AG09309 (cell line): ENCODE measurements around the gene SFSWAP.

ENCODE experiments used
- DNase-seq: peaks from one replicate; pipeline ENCODE4 v3.0.0-alpha.2; 2010; ENCODE audit warnings: low read depth
- H3K4me3 ChIP-seq: 2 replicates; pipeline ENCODE4 v1.5.1; 2011; ENCODE audit warnings: mild to moderate bottlenecking, low read depth, low read length, moderate library complexity; ENCODE audit not compliant: control insufficient read depth
- TF ChIP-seq, protein P1 (sequence below): IDR thresholded peaks from 2 replicates; pipeline ENCODE4 v1.5.1; 2011; ENCODE audit warnings: mild to moderate bottlenecking, low read depth, low read length, inconsistent platforms; ENCODE audit not compliant: insufficient read depth, control insufficient read depth; ENCODE audit errors: missing control alignments

The SFSWAP gene

GRCh38 chr12:131724534-131724933 lies 13.6 kb downstream of the SFSWAP start:
- TF ChIP-seq, protein P1, sequence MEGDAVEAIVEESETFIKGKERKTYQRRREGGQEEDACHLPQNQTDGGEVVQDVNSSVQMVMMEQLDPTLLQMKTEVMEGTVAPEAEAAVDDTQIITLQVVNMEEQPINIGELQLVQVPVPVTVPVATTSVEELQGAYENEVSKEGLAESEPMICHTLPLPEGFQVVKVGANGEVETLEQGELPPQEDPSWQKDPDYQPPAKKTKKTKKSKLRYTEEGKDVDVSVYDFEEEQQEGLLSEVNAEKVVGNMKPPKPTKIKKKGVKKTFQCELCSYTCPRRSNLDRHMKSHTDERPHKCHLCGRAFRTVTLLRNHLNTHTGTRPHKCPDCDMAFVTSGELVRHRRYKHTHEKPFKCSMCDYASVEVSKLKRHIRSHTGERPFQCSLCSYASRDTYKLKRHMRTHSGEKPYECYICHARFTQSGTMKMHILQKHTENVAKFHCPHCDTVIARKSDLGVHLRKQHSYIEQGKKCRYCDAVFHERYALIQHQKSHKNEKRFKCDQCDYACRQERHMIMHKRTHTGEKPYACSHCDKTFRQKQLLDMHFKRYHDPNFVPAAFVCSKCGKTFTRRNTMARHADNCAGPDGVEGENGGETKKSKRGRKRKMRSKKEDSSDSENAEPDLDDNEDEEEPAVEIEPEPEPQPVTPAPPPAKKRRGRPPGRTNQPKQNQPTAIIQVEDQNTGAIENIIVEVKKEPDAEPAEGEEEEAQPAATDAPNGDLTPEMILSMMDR: no peak
- no peak for DNase-seq
- H3K4me3 ChIP-seq: no peak overlapping the region

GRCh38 chr12:131725503-131725902 lies 14.6 kb downstream of the SFSWAP start:
- no peak overlapping the region for H3K4me3 ChIP-seq
- TF ChIP-seq, protein P1: no peak
- no peak for DNase-seq

GRCh38 chr12:131728720-131729119 lies 17.8 kb downstream of the SFSWAP start:
- no peak for DNase-seq
- TF ChIP-seq, protein P1: no peak
- H3K4me3 ChIP-seq: no peak overlapping the region

- H3K4me3 ChIP-seq: no peak overlapping the region
- DNase-seq: no peak
- TF ChIP-seq, protein P1: no peak
Measured at GRCh38 chr12:131729254-131729955, 18.5 kb downstream of the SFSWAP start.

- DNase-seq: no peak
- TF ChIP-seq, protein P1: no peak
- no peak overlapping the region for H3K4me3 ChIP-seq
Measured at GRCh38 chr12:131732996-131733615, 22.2 kb downstream of the SFSWAP start.

DNA sequence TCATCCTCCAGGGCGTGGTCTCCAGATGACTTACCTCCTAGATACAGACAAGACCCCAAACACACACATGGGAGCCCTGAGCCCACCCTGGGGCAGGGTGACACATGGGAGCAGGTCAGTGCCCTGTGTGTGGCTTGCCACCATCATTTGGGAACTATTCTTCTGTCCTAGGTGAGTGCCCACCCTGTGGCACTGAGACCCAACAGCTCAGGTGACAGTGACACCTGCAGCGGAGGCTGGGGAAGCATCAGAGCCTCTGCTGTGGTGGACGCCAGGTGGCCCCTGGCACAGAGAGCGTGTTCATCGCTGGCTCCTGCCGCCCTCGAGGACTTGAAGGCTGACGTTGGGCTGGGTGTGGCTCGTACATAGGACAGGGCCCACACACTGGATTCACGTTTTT lies 23.0 kb downstream of the SFSWAP start:
- H3K4me3 ChIP-seq: no peak overlapping the region
- TF ChIP-seq, protein P1: no peak
- no peak for DNase-seq
